Activated CD8-positive, alpha-beta T cell treated with anti-CD3 and anti-CD28 coated beads for 36 hours (primary cell): ENCODE results near the gene FGF19. TPM values are rescaled to one million over a fixed set of nuclear protein-coding genes. Genes with fewer than 3 reads are reported as not detected.

ENCODE experiments used
- ATAC-seq: fragments of 200-7000 bp; cut with Tn5 transposase; one replicate; pipeline ENCODE4 v1.10.0; 2021; ENCODE audit warnings: mild to moderate bottlenecking, moderate library complexity
- CTCF ChIA-PET: fragments of 350-600 bp; sonication (Branson Sonifier 250); formaldehyde crosslinking; loops from one replicate; lab custom pipeline; 2021; ENCODE audit warnings: antibody characterized with exemption; lab: Charles Lee
- POLR2A ChIA-PET: fragments of 350-600 bp; sonication (Branson Sonifier 250); formaldehyde crosslinking; loops from one replicate; lab custom pipeline; 2021; ENCODE audit warnings: antibody characterized with exemption; lab: Charles Lee
- DNase-seq: peaks from one replicate; pipeline ENCODE4 v3.0.0-alpha.2; 2020
- H3K27ac Mint-ChIP-seq: one replicate; pipeline ENCODE4 v1.8.0; 2021; ENCODE audit warnings: mild to moderate bottlenecking, mixed read lengths
- H3K27me3 Mint-ChIP-seq: one replicate; pipeline ENCODE4 v1.8.0; 2021; ENCODE audit warnings: mixed read lengths
- H3K36me3 Mint-ChIP-seq: one replicate; pipeline ENCODE4 v1.8.0; 2021; ENCODE audit warnings: low read depth, mixed read lengths
- H3K4me1 Mint-ChIP-seq: one replicate; pipeline ENCODE4 v1.8.0; 2021; ENCODE audit warnings: low read depth, mixed read lengths
- H3K4me3 Mint-ChIP-seq: one replicate; pipeline ENCODE4 v1.8.0; 2021; ENCODE audit warnings: mild to moderate bottlenecking, moderate library complexity, mixed read lengths
- H3K9me3 Mint-ChIP-seq: one replicate; pipeline ENCODE4 v1.8.0; 2021; ENCODE audit warnings: mixed read lengths
- CTCF ChIP-seq: fragments of 200-600 bp; IDR thresholded peaks from one replicate; pipeline ENCODE4 v1.8.0; 2022; ENCODE audit warnings: antibody characterized with exemption, mild to moderate bottlenecking
- intact Hi-C: fragments of 100-400 bp; cut with micrococcal nuclease; formaldehyde crosslinking; loops from one replicate; pipeline ENCODE4 v1.10.0; 2022
- total RNA-seq, 2 experiments: library from RNA; stranded (reverse); gene quantifications; one replicate each; pipeline ENCODE4 v1.2.3, GENCODE V29; 2021

Gene FGF19
- total RNA-seq, 2 experiments from 2014 or later: not detected

DNA sequence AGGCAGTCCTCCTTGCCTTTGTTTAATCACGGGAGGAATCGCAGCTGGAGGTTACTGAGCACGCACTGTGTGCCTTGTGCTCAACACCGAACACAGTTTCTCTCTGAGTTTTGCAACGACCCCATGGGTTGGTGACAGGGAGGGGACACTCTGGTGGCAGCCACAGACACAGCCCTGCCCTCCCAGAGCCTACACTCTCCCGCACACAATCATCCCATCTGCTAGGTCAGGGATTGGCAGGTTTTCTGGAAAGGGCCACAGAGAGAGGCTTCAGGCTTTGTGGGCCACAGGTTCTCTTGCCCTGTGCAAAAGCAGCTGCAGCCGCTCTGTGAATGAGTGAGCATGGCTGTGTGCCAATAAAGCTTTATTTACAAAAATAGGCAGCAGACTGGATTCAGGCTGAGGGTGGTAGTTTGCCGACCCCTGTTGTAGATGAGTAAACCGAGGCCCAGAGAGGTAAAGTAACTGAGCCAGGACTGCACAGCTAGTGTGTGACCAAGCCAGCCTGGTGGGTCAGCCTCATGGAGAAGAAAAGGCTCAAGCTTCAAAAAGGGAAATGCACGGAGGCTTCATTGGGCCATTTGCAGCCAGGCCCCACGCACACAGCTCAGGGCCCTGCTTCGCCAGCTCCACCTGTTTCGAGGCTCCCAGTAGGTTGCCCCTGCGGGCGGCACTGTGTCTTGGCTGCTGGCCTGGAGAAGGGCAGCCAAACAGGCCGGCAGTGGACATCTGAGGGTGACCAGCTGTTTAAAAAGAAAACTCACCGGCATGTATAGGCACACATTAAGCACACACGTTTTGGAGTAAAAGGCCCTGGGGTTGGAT lies 45.0 kb downstream of the FGF19 start:
- H3K9me3 Mint-ChIP-seq: no peaks in the 10 kb centered on the region
- H3K36me3 Mint-ChIP-seq: peaks cover 1% of the 10 kb centered on the region
- no peak overlapping the region for H3K27ac Mint-ChIP-seq

GRCh38 chr11:69657911-69658625 lies 45.8 kb downstream of the FGF19 start:
- intact Hi-C loops: no loop called here
- ChIA-PET CTCF (interaction anchor here (3.1 kb wide), 1 partner anchor 12 kb away, joined by 14 read pairs; no protein-coding TSS in a partner anchor), POLR2A (interaction anchor here (0.9 kb wide), 1 partner anchor 13 kb away, joined by 3 read pairs; no protein-coding TSS in a partner anchor)
- ATAC-seq (no peak), DNase-seq (no peak)
- Mint-ChIP-seq H3K27ac (no peak overlapping the region), H3K9me3 (no peaks in the 10 kb centered on the region), H3K4me1 (no peaks in the 10 kb centered on the region), H3K36me3 (no peaks in the 10 kb centered on the region), H3K4me3 (no peak overlapping the region), H3K27me3 (no peaks in the 10 kb centered on the region)
- no peak for TF ChIP-seq CTCF

More for the DNA sequence above, 45.0 kb downstream of the FGF19 start:
- no peaks in the 10 kb centered on the region for H3K27me3 Mint-ChIP-seq
- ChIA-PET POLR2A (interaction anchor here (0.9 kb wide), 1 partner anchor 14 kb away, joined by 3 read pairs; no protein-coding TSS in a partner anchor), CTCF (interaction anchor here (3.1 kb wide), 1 partner anchor 12 kb away, joined by 14 read pairs; no protein-coding TSS in a partner anchor)
- TF ChIP-seq CTCF: no peak
- no peak overlapping the region for H3K4me3 Mint-ChIP-seq
- intact Hi-C loops: no loop called here
- no peak for DNase-seq
- ATAC-seq: no peak
- H3K4me1 Mint-ChIP-seq: no peaks in the 10 kb centered on the region

DNA sequence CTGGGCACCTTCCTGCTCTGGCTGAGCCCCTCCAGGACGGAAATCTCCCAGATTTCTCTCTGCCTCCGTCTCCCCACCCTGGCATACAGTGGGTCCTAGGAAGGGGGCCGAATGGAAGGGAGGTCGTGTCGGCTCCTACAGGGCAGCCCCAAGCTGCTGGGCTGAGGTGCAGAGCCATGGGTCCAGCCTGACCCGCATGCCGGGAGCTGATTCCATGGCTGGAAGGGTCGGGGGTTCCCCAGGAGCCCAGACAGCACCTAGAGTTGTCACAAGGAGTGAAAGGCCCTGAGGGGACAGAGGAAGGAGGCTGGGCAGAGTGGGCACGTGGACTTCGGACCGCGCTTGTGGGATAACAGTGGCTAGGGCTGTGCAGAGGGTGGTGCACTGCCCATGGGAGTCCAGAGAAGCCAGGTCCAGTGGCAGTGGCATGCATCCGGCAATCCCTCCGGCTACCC lies 46.3 kb downstream of the FGF19 start:
- CTCF ChIA-PET: interaction anchor here (3.1 kb wide), 1 partner anchor 13 kb away, joined by 14 read pairs; no protein-coding TSS in a partner anchor
- no peaks in the 10 kb centered on the region for H3K36me3 Mint-ChIP-seq
- H3K27ac Mint-ChIP-seq: no peak overlapping the region
- no peaks in the 10 kb centered on the region for H3K27me3 Mint-ChIP-seq
- POLR2A ChIA-PET: no interaction called here
- DNase-seq: no peak
- H3K4me1 Mint-ChIP-seq: no peaks in the 10 kb centered on the region
- H3K4me3 Mint-ChIP-seq: no peak overlapping the region
- no peak for TF ChIP-seq CTCF
- intact Hi-C loops: no loop called here
- ATAC-seq: no peak
- no peaks in the 10 kb centered on the region for H3K9me3 Mint-ChIP-seq

DNA sequence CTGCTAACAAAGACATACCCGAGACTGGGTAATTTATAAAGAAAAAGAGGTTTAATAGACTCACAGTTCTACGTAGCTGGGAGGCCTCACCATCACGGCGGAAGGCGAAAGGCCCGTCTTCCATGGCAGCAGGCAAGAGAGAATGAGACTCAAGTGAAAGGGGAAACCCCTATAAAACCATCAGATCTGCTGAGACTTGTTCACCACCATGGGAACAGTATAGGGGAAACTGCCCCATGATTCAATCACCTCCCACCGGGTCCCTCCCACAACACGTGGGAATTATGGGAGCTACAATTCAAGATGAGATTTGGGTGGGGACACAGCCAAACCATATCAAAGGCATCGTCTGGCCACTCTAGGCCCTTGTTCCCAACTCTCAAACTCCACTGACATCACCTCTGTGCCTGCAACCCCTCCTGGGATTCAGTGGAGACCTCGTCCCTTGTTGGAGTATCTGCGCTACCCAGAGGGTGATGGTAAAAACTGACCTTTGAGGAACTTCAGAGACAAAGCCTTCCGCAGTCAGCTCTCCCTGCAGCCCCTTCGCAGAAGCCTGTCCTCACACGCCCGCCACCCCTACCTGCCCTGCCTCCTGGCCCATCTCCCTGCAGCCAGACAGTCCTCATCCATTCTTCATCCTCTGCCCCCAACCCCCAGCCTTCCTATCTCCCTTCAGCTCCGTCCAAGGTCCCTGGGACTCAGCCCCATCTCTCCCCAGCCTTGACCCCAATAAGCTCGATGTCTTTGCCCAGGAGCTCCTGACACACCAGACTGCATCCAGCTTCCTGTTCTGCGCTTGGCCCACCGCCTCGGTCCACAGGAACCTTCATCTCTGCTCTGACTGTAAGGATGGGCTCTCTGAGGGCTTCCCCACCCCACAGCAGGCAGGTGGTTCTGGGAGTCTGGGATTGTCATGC lies 47.0 kb downstream of the FGF19 start:
- no peaks in the 10 kb centered on the region for H3K36me3 Mint-ChIP-seq
- ChIA-PET POLR2A (no interaction called here), CTCF (no interaction called here)
- intact Hi-C loops: no loop called here
- DNase-seq (no peak), ATAC-seq (no peak)
- TF ChIP-seq CTCF: no peak
- no peaks in the 10 kb centered on the region for H3K4me1 Mint-ChIP-seq
- H3K4me3 Mint-ChIP-seq: no peak overlapping the region
- no peak overlapping the region for H3K27ac Mint-ChIP-seq
- no peaks in the 10 kb centered on the region for H3K27me3 Mint-ChIP-seq
- H3K9me3 Mint-ChIP-seq: no peaks in the 10 kb centered on the region
